Stimulated activated CD4-positive, alpha-beta T cell treated with anti-CD3 and anti-CD28 coated beads, TNF-alpha, amount 100 ng/mL, for 48 hours (primary cell): ENCODE data around the gene TAT.
"Not testable (repeated sequence)": the region's sequence is repeated elsewhere in the genome, so short reads cannot be mapped to it uniquely, and the experiment has no call there.

ENCODE experiments used
- DNase-seq, 3 donors: peaks; one replicate each; pipeline ENCODE4 v3.0.0-alpha.2; 2020; ENCODE audit warnings: low read depth in 3 of 3

The TAT gene

GRCh38 chr16:71584543-71585317, 7.8 kb upstream of the TAT start:
- no peak for DNase-seq

GRCh38 chr16:71582553-71582848, 5.6 kb upstream of the TAT start:
- DNase-seq, result not testable (repeated sequence)

GRCh38 chr16:71574702-71575101, 2.2 kb downstream of the TAT start:
- no peak for DNase-seq

- no peak for DNase-seq
These were observed 3.4 kb downstream of the TAT start for GRCh38 chr16:71573387-71574094.

DNA sequence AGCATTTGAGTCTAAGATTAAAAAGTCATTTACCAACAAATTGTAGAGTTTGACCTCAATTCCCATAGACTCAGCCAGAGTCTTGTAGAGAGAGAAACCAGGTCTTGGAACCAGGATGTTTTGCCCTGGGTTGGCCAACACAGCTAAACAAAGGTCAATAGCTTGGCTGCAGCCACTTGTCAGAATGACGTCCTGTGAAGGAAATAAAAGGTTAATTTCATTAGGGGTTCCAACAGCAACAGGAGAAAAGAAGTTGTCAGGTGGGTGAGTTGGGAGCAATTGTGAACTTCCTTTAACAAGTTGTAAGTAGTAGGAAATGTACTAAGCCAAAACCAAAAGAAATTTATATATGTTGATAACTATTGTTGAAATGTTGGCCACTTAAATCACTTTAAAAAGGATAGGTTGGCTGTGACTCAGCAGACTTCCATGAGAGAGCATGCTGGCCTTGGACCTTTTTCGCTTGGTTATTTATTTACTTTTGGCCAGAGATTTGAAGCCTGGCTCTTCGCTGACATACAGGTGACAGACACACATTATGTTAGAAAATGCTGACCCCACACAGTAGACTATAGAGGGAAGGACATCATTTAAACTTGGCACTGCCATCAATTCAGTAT, 4.3 kb downstream of the TAT start:
- DNase-seq, result no peak

DNA sequence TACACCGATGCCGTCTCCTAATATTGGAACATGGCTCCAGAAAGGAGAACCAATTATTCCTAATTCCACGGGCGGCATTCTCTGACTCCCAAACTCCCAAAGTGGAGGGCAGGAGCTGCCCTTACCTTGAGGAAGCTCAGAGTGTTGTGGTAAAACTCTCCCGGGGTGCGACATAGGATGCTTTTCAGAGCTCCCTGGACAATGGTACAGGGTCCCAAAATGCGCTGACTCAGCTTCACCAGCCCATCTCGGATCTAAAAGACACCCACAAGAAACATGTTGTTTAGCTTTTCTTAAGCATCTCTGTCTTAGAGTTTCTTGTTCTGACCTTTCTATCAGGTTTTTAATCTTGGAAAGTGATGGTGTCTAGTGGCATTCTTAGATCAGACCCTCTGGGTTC, 6.7 kb downstream of the TAT start:
- DNase-seq, result no peak

DNA sequence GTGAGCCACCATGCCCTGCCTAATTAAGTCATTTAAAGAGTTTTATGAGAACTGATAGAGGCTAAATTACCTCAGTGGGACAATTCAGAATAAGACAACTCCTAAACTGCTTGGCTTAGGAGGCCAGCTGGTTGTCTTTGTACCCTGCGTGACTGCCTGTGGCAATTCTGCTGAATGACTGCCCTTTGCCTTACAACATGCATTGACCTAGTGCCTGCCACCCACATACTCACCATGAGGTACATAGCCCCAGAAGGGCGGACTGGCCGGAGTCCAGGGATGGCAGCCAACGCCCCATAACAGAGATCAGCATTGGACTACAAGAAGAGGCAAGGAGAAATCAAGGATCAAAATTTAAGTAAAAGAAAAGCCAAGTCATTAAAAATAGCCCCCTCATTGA, 7.3 kb downstream of the TAT start:
- no peak for DNase-seq

GRCh38 chr16:71568551-71568950, 8.3 kb downstream of the TAT start:
- no peak for DNase-seq

DNA sequence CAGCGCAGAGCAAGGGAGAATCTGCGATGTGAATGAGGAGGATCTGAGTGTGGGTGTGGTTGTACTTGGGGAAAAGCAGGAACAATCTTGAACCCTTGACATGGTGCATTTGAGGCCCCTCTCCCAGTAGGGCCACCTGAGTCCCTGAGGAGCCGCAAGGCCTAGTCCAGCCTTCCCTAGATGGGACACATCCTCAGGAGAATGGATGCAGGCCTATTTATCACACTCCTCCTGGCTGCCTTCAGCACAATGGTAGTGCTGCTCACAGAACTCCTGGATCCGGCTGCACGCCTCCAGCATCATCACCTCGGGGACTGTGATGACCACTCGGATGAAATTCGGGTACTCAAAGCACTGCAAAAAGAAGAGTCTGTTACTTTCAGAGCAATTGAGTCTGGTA, 9.0 kb downstream of the TAT start:
- DNase-seq, result no peak

DNA sequence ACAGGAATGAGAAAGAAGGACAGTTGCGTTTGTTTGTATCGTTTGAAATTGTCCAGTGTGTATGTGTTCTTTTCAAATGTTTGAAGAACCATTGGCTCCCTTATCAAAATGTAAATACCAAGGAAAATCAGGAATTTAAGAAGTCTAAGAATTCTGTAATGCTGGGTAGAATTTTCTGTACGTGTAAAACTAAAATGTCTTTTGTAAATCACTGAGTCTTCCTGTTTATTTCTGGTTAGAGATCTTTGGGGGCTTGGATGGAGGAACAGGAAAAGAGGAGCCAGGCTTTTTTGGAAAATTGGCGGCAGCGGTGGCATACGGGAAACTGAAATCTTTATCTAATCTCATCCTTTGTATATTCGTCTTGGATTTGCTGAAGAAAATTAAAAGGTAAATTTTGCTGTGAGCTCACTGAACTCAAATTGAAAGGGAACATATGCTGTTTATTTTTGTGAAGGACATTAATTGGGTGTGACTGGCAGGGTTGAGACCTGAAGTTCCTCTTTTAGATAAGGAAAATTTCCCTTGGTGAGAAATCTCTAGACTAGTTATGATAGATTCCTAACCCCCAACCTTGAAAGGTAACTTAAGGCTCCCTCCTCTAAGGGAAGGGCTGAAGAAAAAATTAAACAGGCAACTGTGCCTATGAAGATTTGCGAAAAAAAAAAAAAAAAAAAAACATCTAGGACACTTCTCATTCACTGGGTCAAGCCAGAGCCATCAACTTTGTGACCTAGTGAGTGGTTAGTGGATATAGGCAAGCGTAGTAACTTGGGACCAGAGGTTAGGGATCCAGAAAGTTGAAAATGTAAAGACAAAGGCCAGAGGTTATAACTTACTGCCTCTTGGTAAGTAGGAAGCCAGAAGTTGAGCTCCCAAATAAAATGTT, 10.8 kb downstream of the TAT start:
- DNase-seq, result no peak

DNA sequence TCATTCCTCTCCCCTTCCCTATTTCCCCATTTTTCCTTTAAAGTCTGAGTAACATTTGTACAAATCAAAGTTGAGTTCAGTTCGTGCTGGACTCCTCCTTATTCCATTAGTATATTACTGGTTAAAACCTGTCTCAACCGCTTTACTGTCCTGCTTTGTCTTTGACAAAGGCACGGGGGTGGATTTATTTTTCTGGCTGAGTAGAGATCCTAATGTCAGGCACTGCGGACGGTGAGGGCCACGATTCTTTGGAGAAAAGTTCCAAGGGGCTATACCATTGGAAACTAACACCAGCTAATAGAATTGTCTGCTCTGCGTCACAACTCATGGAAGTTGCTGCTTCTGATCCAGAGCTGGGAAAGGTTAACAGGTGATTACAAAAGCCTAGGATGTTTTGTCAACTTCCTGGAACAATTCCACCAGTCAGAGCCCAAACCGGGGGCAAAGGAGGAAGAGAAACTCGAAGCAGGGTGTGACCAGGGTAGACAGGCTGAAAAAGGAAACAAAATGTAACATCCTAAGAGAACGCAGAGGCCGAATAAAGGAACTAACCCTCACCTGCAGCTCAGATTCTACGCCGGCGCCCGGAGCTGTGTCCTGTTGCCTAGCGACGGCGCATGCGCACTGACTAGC, 12.4 kb downstream of the TAT start:
- no peak for DNase-seq

- DNase-seq, result no peak
These were observed 14.3 kb downstream of the TAT start for GRCh38 chr16:71562552-71562951.

GRCh38 chr16:71561886-71562285, 15.0 kb downstream of the TAT start:
- DNase-seq, result not testable (repeated sequence)

- DNase-seq, result no peak
These were observed 17.0 kb downstream of the TAT start for GRCh38 chr16:71559855-71560254.

DNA sequence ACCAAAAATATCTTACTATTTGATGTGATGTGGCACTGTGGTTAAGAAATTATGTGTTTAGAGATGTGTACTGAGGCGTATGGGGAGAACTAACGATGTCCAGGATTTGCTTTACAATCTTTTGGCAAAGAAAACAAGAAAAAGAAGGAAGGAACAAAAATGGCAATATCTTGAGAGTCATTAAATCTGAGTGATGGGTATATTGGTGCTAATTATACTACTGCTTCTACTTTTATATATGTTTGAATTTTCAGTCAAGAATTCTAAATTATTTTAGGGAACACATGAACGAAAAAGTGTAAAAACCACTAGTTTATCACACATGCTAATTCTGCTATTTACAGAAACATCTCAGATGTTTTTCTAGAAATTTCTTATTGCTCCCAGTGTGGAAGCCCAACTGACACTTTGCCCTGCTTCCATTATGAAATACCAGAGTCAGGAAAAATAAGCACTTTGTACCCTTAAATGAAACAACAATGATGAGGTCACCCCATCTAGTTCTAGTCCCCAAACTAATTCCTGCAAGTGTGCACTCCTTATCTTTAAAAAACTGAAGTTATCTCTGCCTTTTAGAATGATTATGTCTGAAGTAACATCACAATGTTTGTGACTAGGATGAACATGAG, 18.8 kb downstream of the TAT start:
- no peak for DNase-seq

DNA sequence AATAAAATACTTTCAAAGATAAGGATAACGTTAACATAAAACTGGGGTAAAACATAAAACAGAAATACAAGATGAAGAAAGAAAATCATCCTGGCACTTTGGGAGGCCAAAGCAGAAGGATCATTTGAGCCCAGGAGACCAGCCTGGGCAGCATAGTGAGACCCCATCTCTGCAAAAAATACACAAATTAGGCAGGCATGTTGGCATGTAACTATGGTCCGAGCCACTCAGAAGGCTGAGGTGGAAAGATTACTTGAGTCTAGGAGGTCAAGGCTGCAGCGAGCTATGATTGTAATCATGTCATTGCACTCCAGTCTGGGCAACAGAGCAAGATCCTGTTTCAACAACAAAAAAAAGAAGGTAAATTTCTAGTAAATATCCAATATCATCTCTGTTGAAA, 19.6 kb downstream of the TAT start:
- no peak for DNase-seq

DNA sequence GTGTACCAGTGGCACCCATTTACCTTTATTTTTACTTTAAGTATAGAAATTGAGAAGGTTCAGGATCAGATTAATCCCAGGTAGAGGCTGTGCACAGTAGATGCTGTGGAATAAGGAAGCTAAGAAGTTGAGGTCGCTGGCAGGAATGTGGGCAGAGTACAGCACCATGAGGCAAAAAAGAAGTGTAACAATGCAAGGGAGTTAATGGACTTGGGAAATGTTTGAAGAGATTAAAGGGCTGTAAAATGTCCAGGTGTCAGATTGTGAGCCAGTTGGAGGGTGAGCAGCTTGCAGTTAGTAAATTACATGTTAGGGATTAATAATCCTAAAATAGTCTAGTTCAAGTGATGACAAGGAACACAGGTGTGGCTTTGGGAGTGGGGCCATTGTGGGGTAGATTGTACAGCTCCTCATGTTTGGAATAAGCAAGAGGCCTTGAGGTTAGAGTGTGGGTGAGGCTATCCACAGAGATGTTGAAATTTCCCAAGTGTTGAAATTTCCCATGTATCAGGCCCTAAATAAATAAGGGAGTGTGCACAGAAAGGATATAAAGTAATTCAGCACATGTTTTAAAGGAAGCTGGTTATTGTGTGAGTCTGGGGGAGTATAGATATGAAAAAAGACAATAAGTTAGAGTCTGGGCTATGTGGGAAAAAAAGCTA, 21.5 kb downstream of the TAT start:
- no peak for DNase-seq

- DNase-seq, result no peak
These were observed 24.0 kb downstream of the TAT start for GRCh38 chr16:71552698-71553503.

- DNase-seq, result no peak
These were observed 29.7 kb downstream of the TAT start for GRCh38 chr16:71547168-71547567.

DNA sequence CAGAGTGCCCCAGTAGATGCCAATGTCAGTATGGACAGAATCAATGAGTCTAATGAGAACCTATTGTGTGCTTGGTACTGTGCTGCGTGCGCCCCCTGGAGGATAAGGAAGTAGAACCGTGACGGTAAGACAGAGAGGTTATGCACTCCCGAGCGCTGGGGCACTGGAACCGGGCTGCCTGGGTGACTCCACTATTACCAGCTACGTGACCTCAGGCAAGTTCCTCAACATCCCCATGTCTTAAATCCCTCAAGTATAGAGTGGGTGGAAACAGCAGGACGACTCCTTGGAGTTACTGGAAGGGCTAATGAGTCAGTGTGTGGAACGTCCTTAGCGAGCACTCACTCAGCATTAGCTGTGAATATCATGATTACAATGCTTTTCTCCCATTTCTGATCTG, 34.5 kb downstream of the TAT start:
- peak; percentile 32 to 61 (median 48) for DNase-seq
